Neural cell (in vitro differentiated cells): ENCODE results near the gene USP2.
A peak's percentile ranks its signal among the peaks of the same experiment; 100 is the strongest.

Source experiments
- EZH2 ChIP-seq: fragments of 200-600, 300-800 bp; shearing (Covaris generic), sonication (generic); IDR thresholded peaks from 2 replicates; pipeline ENCODE4 v1.6.1; 2014; ENCODE audit warnings: antibody characterized with exemption, low read length, borderline replicate concordance, mild to moderate bottlenecking; ENCODE audit not compliant: insufficient read depth, poor library complexity, severe bottlenecking
- POLR2AphosphoS5 ChIP-seq: IDR thresholded peaks from 2 replicates; pipeline ENCODE4 v1.6.1; 2012
- TF ChIP-seq, protein P1 (sequence below): fragments of 450-650 bp; IDR thresholded peaks from 2 replicates; pipeline ENCODE4 v1.5.1; 2014; ENCODE audit warnings: antibody characterized with exemption, mild to moderate bottlenecking, moderate library complexity; ENCODE audit not compliant: poor library complexity, severe bottlenecking

DNA sequence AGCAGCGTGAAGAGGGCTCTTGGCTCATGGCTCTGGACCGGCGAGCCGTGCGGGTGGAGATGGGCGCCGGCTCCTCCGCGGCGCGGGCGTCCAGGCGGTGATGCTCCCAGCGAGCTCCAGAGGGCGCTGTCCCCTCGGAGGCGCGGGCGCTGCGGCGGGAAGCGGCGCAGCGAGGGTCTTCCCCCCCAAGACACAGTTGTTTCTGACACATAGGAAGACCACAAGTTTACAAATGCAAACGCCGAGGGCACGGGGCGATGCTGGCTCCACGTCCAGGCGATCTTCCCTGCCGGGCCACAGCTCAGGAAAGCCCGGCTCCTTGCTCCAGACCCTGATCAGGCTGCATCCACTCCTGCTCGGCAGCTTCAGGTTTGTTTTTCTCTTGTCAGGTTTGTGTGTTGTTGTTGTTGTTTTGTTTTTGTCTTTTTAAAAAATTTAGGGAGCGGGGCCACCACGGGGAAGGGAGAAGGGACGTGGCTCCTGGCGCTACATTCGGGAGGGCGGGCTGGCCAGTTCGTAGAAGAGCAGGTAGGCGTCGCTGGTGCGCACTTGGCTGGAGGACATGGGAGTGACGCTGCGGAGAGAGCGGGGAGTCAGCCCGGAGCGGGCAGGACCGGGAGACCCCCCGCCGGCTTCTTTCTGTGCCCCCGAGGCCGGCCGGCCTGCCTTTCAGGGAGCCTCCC is 25.0 kb downstream of the USP2 start:
- TF ChIP-seq, protein P1, sequence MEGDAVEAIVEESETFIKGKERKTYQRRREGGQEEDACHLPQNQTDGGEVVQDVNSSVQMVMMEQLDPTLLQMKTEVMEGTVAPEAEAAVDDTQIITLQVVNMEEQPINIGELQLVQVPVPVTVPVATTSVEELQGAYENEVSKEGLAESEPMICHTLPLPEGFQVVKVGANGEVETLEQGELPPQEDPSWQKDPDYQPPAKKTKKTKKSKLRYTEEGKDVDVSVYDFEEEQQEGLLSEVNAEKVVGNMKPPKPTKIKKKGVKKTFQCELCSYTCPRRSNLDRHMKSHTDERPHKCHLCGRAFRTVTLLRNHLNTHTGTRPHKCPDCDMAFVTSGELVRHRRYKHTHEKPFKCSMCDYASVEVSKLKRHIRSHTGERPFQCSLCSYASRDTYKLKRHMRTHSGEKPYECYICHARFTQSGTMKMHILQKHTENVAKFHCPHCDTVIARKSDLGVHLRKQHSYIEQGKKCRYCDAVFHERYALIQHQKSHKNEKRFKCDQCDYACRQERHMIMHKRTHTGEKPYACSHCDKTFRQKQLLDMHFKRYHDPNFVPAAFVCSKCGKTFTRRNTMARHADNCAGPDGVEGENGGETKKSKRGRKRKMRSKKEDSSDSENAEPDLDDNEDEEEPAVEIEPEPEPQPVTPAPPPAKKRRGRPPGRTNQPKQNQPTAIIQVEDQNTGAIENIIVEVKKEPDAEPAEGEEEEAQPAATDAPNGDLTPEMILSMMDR = peak; percentile 95
- no peak for TF ChIP-seq EZH2
- TF ChIP-seq POLR2AphosphoS5 = no peak
